Neural crest cell (in vitro differentiated cells): ENCODE results near the gene STARD6. TPM values are rescaled to one million over a fixed set of nuclear protein-coding genes. Genes with fewer than 3 reads are reported as not detected.

ENCODE experiments used
- DNase-seq: peaks from one replicate; pipeline ENCODE4 v3.0.0; 2021; ENCODE audit warnings: low read depth, mixed read lengths, low spot score
- H3K27ac Mint-ChIP-seq: one replicate; pipeline ENCODE4 v1.8.0; 2021; ENCODE audit warnings: mild to moderate bottlenecking, mixed read lengths; ENCODE audit not compliant: unreplicated experiment
- H3K27me3 Mint-ChIP-seq: 2 replicates; pipeline ENCODE4 v1.8.0; 2021; ENCODE audit warnings: low read depth, mild to moderate bottlenecking, mixed read lengths
- H3K36me3 Mint-ChIP-seq: 2 replicates; pipeline ENCODE4 v1.8.0; 2021; ENCODE audit warnings: low read depth, mild to moderate bottlenecking, mixed read lengths
- H3K4me1 Mint-ChIP-seq: 2 replicates; pipeline ENCODE4 v1.8.0; 2021; ENCODE audit warnings: mixed read lengths
- H3K4me3 Mint-ChIP-seq: one replicate; pipeline ENCODE4 v1.8.0; 2021; ENCODE audit warnings: mild to moderate bottlenecking, mixed read lengths
- H3K9me3 Mint-ChIP-seq: 2 replicates; pipeline ENCODE4 v1.8.0; 2021; ENCODE audit warnings: mixed read lengths
- CTCF ChIP-seq: fragments of 200-600 bp; sonication (generic); conservative IDR thresholded peaks from 2 replicates; pipeline ENCODE4 v1.5.0; 2021; ENCODE audit warnings: antibody characterized with exemption, mild to moderate bottlenecking
- total RNA-seq: library from RNA; stranded (reverse); gene quantifications from 2 replicates; pipeline ENCODE4 v1.2.1, GENCODE V29; 2021

STARD6 gene
- total RNA-seq, 1 donor from 2014 or later: 0.35 TPM

- peaks cover 11% of the 10 kb centered on the region for H3K4me1 Mint-ChIP-seq
- no peak overlapping the region for H3K27ac Mint-ChIP-seq
- DNase-seq: no peak
- H3K9me3 Mint-ChIP-seq: no peaks in the 10 kb centered on the region
- H3K4me3 Mint-ChIP-seq: no peak overlapping the region
- TF ChIP-seq CTCF: no peak
- H3K36me3 Mint-ChIP-seq: peaks cover 15% of the 10 kb centered on the region
- H3K27me3 Mint-ChIP-seq: no peaks in the 10 kb centered on the region
Observed at GRCh38 chr18:54278615-54279014, 79.0 kb downstream of the STARD6 start.

- Mint-ChIP-seq H3K4me1 (peaks cover 11% of the 10 kb centered on the region), H3K36me3 (peaks cover 15% of the 10 kb centered on the region), H3K4me3 (no peak overlapping the region), H3K9me3 (no peaks in the 10 kb centered on the region), H3K27me3 (no peaks in the 10 kb centered on the region), H3K27ac (no peak overlapping the region)
- no peak for TF ChIP-seq CTCF
- no peak for DNase-seq
Observed at GRCh38 chr18:54277899-54278298, 79.8 kb downstream of the STARD6 start.

Other genes starting within 250 kb of the STARD6 start
- gene MBD2, start 133.2 kb downstream of the STARD6 start, total RNA-seq: 36.2 TPM in 2 replicates
- gene POLI, start 88.3 kb downstream of the STARD6 start, total RNA-seq: 47.5 and 55.1 TPM in 2 replicates
- gene C18orf54, start within 50 bp of the STARD6 start, total RNA-seq: 27.9 and 30.6 TPM in 2 replicates
- gene DYNAP, start 233.4 kb upstream of the STARD6 start, total RNA-seq: not detected in 2 replicates